H9 (cell line): Measurements from ENCODE around the gene ABCA3. TPM values are rescaled to one million over a fixed set of nuclear protein-coding genes. Genes with fewer than 3 reads are reported as not detected.

Experiments
- DNase-seq: peaks from one replicate; pipeline ENCODE4 v3.0.0-alpha.2; 2017
- H2AFZ ChIP-seq: one replicate; pipeline ENCODE4 v1.6.1; 2013; ENCODE audit warnings: mild to moderate bottlenecking, low read length, control low read depth, moderate library complexity
- H2AK5ac ChIP-seq: 2 replicates; pipeline ENCODE4 v1.6.1; 2013; ENCODE audit warnings: low read length, control low read depth, mixed read lengths; ENCODE audit not compliant: insufficient read length
- H2BK120ac ChIP-seq: one replicate; pipeline ENCODE4 v1.6.1; 2013; ENCODE audit warnings: low read depth, mild to moderate bottlenecking, low read length, control low read depth, inconsistent platforms; ENCODE audit not compliant: poor library complexity, severe bottlenecking
- H2BK12ac ChIP-seq: 2 replicates; pipeline ENCODE4 v1.6.1; 2013; ENCODE audit warnings: low read length, control low read depth, mixed read lengths, low read depth; ENCODE audit not compliant: insufficient read length
- H2BK15ac ChIP-seq: 2 replicates; pipeline ENCODE4 v1.6.1; 2013; ENCODE audit warnings: low read depth, low read length, control low read depth
- H2BK20ac ChIP-seq: one replicate; pipeline ENCODE4 v1.6.1; 2013; ENCODE audit warnings: low read depth, mild to moderate bottlenecking, low read length, control low read depth, inconsistent platforms; ENCODE audit not compliant: poor library complexity, severe bottlenecking
- H2BK5ac ChIP-seq: 2 replicates; pipeline ENCODE4 v1.6.1; 2013; ENCODE audit warnings: low read length, control low read depth, mixed read lengths; ENCODE audit not compliant: insufficient read length
- H3K14ac ChIP-seq: 2 replicates; pipeline ENCODE4 v1.6.1; 2013; ENCODE audit warnings: low read length, control low read depth; ENCODE audit not compliant: insufficient read depth
- H3K18ac ChIP-seq: 2 replicates; pipeline ENCODE4 v1.6.1; 2013; ENCODE audit warnings: low read depth, mild to moderate bottlenecking, mixed read lengths, low read length, control low read depth; ENCODE audit not compliant: insufficient read length
- H3K23ac ChIP-seq: 2 replicates; pipeline ENCODE4 v1.6.1; 2013; ENCODE audit warnings: low read length, control low read depth, mixed read lengths, low read depth; ENCODE audit not compliant: insufficient read length
- H3K23me2 ChIP-seq: 2 replicates; pipeline ENCODE4 v1.6.1; 2013; ENCODE audit warnings: low read depth, mild to moderate bottlenecking, mixed read lengths, low read length, control low read depth; ENCODE audit not compliant: insufficient read length, poor library complexity, severe bottlenecking
- H3K27ac ChIP-seq: 2 replicates; pipeline ENCODE4 v1.5.1; 2013; ENCODE audit warnings: low read length, control low read depth, mixed read lengths, low read depth; ENCODE audit not compliant: insufficient read length
- H3K27me3 ChIP-seq: 2 replicates; pipeline ENCODE4 v1.6.1; 2013; ENCODE audit warnings: low read length, control low read depth, inconsistent platforms; ENCODE audit not compliant: insufficient read depth
- H3K4ac ChIP-seq: 2 replicates; pipeline ENCODE4 v1.6.1; 2013; ENCODE audit warnings: low read depth, mild to moderate bottlenecking, control low read depth, inconsistent platforms, low read length, moderate library complexity
- H3K4me1 ChIP-seq: 2 replicates; pipeline ENCODE4 v1.6.1; 2013; ENCODE audit warnings: low read length, control low read depth, inconsistent platforms; ENCODE audit not compliant: insufficient read depth
- H3K4me2 ChIP-seq: 2 replicates; pipeline ENCODE4 v1.6.1; 2013; ENCODE audit warnings: low read length, control low read depth, mixed read lengths; ENCODE audit not compliant: insufficient read length, insufficient read depth
- H3K56ac ChIP-seq: 2 replicates; pipeline ENCODE4 v1.6.1; 2013; ENCODE audit warnings: low read depth, mild to moderate bottlenecking, mixed read lengths, low read length, control low read depth; ENCODE audit not compliant: insufficient read length
- H3K79me1 ChIP-seq: 2 replicates; pipeline ENCODE4 v1.6.1; 2013; ENCODE audit warnings: low read depth, mild to moderate bottlenecking, moderate library complexity, low read length, control low read depth, inconsistent platforms; ENCODE audit not compliant: insufficient read depth, poor library complexity, severe bottlenecking
- H3K79me2 ChIP-seq: 2 replicates; pipeline ENCODE4 v1.6.1; 2013; ENCODE audit warnings: low read length, control low read depth, inconsistent platforms; ENCODE audit not compliant: insufficient read depth
- H3K9ac ChIP-seq: 2 replicates; pipeline ENCODE4 v1.6.1; 2013; ENCODE audit warnings: low read length, control low read depth, mixed read lengths; ENCODE audit not compliant: insufficient read length; ENCODE audit errors: extremely low read depth
- H3K9me3 ChIP-seq: one replicate; pipeline ENCODE4 v1.6.1; 2013; ENCODE audit warnings: low read depth, low read length, inconsistent platforms; ENCODE audit not compliant: control insufficient read depth
- H3T11ph ChIP-seq: one replicate; pipeline ENCODE4 v1.6.1; 2013; ENCODE audit warnings: mild to moderate bottlenecking, low read length, control low read depth, inconsistent platforms
- H4K20me1 ChIP-seq: one replicate; pipeline ENCODE4 v1.6.1; 2013; ENCODE audit not compliant: control insufficient read depth, insufficient read length, insufficient read depth
- H4K5ac ChIP-seq: 2 replicates; pipeline ENCODE4 v1.6.1; 2013; ENCODE audit warnings: low read depth, mild to moderate bottlenecking, mixed read lengths, low read length, control low read depth; ENCODE audit not compliant: insufficient read length
- H4K8ac ChIP-seq: replicated peaks from 2 replicates; pipeline ENCODE4 v1.6.1; 2013; ENCODE audit warnings: low read length, control low read depth, mixed read lengths, low read depth; ENCODE audit not compliant: insufficient read length
- H4K91ac ChIP-seq: 2 replicates; pipeline ENCODE4 v1.6.1; 2013; ENCODE audit warnings: low read depth, mild to moderate bottlenecking, moderate library complexity, mixed read lengths, low read length, control low read depth; ENCODE audit not compliant: insufficient read length
- H3K27ac Mint-ChIP-seq, 3 experiments: 2 replicates in 2 of 3; 3 replicates in 1 of 3; pipeline ENCODE4 v1.8.0; 2020 to 2021; ENCODE audit warnings: mixed read lengths in 3 of 3, mild to moderate bottlenecking in 1 of 3, moderate library complexity in 1 of 3
- H3K27me3 Mint-ChIP-seq: 2 replicates; pipeline ENCODE4 v1.8.0; 2021; ENCODE audit warnings: low read depth, mild to moderate bottlenecking, moderate library complexity, mixed read lengths
- H3K36me3 Mint-ChIP-seq, 3 experiments: 2 replicates in 2 of 3; 3 replicates in 1 of 3; pipeline ENCODE4 v1.8.0; 2020 to 2021; ENCODE audit warnings: low read depth in 3 of 3, mixed read lengths in 3 of 3; ENCODE audit not compliant: insufficient read depth in 1 of 3
- H3K4me1 Mint-ChIP-seq, 2 experiments: 2 replicates each; pipeline ENCODE4 v1.8.0; 2020; ENCODE audit warnings: mixed read lengths in 2 of 2
- H3K4me3 Mint-ChIP-seq, 2 experiments: 2 replicates in 1 of 2; 3 replicates in 1 of 2; pipeline ENCODE4 v1.8.0; 2020 to 2021; ENCODE audit warnings: mild to moderate bottlenecking in 2 of 2, mixed read lengths in 2 of 2, moderate library complexity in 1 of 2
- H3K9me3 Mint-ChIP-seq, 2 experiments: 2 replicates in 1 of 2; 3 replicates in 1 of 2; pipeline ENCODE4 v1.8.0; 2020; ENCODE audit warnings: mild to moderate bottlenecking in 2 of 2, mixed read lengths in 2 of 2, moderate library complexity in 1 of 2
- CTCF ChIP-seq: fragments of 200-600 bp; sonication (generic); conservative IDR thresholded peaks from 3 replicates; pipeline ENCODE4 v1.8.0; 2021; ENCODE audit warnings: antibody characterized with exemption, mild to moderate bottlenecking
- WGBS: extraction: QIAGEN DNeasy Blood & Tissue Kit; methylation state at CpG from one replicate; pipeline ENCODE4 v1.1.7; 2013; ENCODE audit warnings: missing lambda C conversion rate, low lambda C conversion rate, mixed read lengths; ENCODE audit not compliant: insufficient read length; ENCODE audit errors: extremely low coverage; 5-methylcytosine and 5-hydroxymethylcytosine counted together
- total RNA-seq: library from RNA; stranded (reverse); gene quantifications from 2 replicates; pipeline ENCODE4 v1.2.1, GENCODE V29; 2021

Gene ABCA3
- total RNA-seq, 1 experiment from 2014 or later = 8.0 TPM

DNA sequence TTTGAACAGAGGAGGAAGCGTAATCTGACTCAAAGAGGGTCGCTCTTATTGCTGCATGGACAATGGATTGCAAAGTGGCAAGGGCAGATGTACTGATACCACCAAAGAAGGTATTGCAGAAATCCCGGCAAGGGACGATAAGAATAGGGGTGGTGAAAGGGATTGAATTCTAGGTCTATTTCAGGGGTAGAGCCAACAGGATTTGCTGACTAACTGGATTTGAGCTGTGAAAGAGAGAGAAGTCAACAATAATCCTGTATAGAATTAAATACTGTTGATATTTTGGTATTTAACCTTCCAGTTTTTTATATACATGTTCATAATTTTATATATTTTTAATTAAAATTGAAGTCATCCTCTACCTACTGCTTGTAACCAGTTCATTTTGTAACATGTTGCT is 19.4 kb upstream of the ABCA3 start:
- no peaks in the 10 kb centered on the region for H3K4me1 ChIP-seq

More for the DNA sequence above, 19.4 kb upstream of the ABCA3 start:
- Histone ChIP-seq H3K23me2 (no peaks in the 10 kb centered on the region), H4K20me1 (no peaks in the 10 kb centered on the region), H2BK15ac (no peak overlapping the region), H3K9ac (no peak overlapping the region), H3K27me3 (peaks cover 2% of the 10 kb centered on the region; the same call in 1 of the 2 replicates), H2BK12ac (no peak overlapping the region), H3K27ac (no peak overlapping the region), H3T11ph (no peak overlapping the region), H2BK20ac (no peak overlapping the region), H4K5ac (no peak overlapping the region), H3K23ac (no peak overlapping the region), H3K56ac (no peak overlapping the region), H3K18ac (no peak overlapping the region), H4K8ac (no peak overlapping the region), H2AFZ (no peak overlapping the region), H4K91ac (no peak overlapping the region), H2BK120ac (no peak overlapping the region), H3K4me2 (no peak overlapping the region), H3K9me3 (no peaks in the 10 kb centered on the region), H2BK5ac (no peak overlapping the region), H3K14ac (no peak overlapping the region), H2AK5ac (no peak overlapping the region), H3K4ac (no peak overlapping the region), H3K79me2 (no peaks in the 10 kb centered on the region), H3K79me1 (no peaks in the 10 kb centered on the region)
- Mint-ChIP-seq H3K9me3 (peaks cover 2 to 9% of the 10 kb centered on the region in 2 experiments; a peak in 3 of 5 replicates), H3K4me3 (no peak overlapping the region), H3K27me3 (peaks cover 40% of the 10 kb centered on the region), H3K4me1 (no peaks in the 10 kb centered on the region; a peak in 1 of 4 replicates), H3K36me3 (peaks cover 0 to 6% (median 0%) of the 10 kb centered on the region in 3 experiments; a peak in 3 of 7 replicates), H3K27ac (no peak overlapping the region)
- no CpG with 5 or more reads among the region's 4 CpGs for WGBS
- no peak for DNase-seq
- no peak for TF ChIP-seq CTCF
